ENCODE measurements around the gene AHNAK2.
"Not testable (repeated sequence)": the region's sequence is repeated elsewhere in the genome, so short reads cannot be mapped to it uniquely, and the experiment has no call there.

Gene AHNAK2

GRCh38 chr14:104891121-104891551 lies 87.0 kb downstream of the AHNAK2 start:
- Histone ChIP-seq H4K20me1 (ENCODE audit: low read depth, low read length) (no peaks in the 10 kb centered on the region), H3F3A (ENCODE audit: insufficient read depth) (no peaks in the 10 kb centered on the region), H2AFZ (ENCODE audit: low read depth, low read length, severe bottlenecking) (no peak overlapping the region), H3K36me3 (ENCODE audit: low read length) (no peaks in the 10 kb centered on the region), H3K9ac (ENCODE audit: low read length) (no peak overlapping the region), H3K27ac (ENCODE audit: low read depth, low read length) (no peak overlapping the region), H3K9me2 (replicated peaks; ENCODE audit: insufficient read depth, low read length) (no peaks in the 10 kb centered on the region), H3K79me2 (ENCODE audit: insufficient read depth, low read length) (no peaks in the 10 kb centered on the region), H3K4me2 (ENCODE audit: low read depth, low read length, poor library complexity, severe bottlenecking) (no peak overlapping the region), H3K4me3 (ENCODE audit: insufficient read depth, low read length, poor library complexity, severe bottlenecking) (no peak overlapping the region), H3K27me3 (ENCODE audit: low read length) (no peaks in the 10 kb centered on the region), H3K9me3 (ENCODE audit: insufficient read depth, low read length) (no peaks in the 10 kb centered on the region)
- TF ChIP-seq, protein P1, sequence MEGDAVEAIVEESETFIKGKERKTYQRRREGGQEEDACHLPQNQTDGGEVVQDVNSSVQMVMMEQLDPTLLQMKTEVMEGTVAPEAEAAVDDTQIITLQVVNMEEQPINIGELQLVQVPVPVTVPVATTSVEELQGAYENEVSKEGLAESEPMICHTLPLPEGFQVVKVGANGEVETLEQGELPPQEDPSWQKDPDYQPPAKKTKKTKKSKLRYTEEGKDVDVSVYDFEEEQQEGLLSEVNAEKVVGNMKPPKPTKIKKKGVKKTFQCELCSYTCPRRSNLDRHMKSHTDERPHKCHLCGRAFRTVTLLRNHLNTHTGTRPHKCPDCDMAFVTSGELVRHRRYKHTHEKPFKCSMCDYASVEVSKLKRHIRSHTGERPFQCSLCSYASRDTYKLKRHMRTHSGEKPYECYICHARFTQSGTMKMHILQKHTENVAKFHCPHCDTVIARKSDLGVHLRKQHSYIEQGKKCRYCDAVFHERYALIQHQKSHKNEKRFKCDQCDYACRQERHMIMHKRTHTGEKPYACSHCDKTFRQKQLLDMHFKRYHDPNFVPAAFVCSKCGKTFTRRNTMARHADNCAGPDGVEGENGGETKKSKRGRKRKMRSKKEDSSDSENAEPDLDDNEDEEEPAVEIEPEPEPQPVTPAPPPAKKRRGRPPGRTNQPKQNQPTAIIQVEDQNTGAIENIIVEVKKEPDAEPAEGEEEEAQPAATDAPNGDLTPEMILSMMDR (IDR thresholded peaks at IDR 0.05; ENCODE audit: insufficient read depth, low read length, poor library complexity, severe bottlenecking), result no peak
- no peak for TF ChIP-seq EZH2phosphoT487 (conservative IDR thresholded peaks at IDR 0.05; ENCODE audit: low read length)

- not testable (repeated sequence) for H3K4me3 ChIP-seq (ENCODE audit: insufficient read depth, low read length, poor library complexity, severe bottlenecking); H3K36me3 ChIP-seq (ENCODE audit: low read length); H3K9ac ChIP-seq (ENCODE audit: low read length); H3K9me3 ChIP-seq (ENCODE audit: insufficient read depth, low read length); H3K79me2 ChIP-seq (ENCODE audit: insufficient read depth, low read length); H3K27ac ChIP-seq (ENCODE audit: low read depth, low read length); H3K9me2 ChIP-seq (replicated peaks; ENCODE audit: insufficient read depth, low read length); H4K20me1 ChIP-seq (ENCODE audit: low read depth, low read length); H3K27me3 ChIP-seq (ENCODE audit: low read length); H2AFZ ChIP-seq (ENCODE audit: low read depth, low read length, severe bottlenecking); H3F3A ChIP-seq (ENCODE audit: insufficient read depth); H3K4me2 ChIP-seq (ENCODE audit: low read depth, low read length, poor library complexity, severe bottlenecking)
Observed at GRCh38 chr14:104890292-104890691, 87.9 kb downstream of the AHNAK2 start.

DNA sequence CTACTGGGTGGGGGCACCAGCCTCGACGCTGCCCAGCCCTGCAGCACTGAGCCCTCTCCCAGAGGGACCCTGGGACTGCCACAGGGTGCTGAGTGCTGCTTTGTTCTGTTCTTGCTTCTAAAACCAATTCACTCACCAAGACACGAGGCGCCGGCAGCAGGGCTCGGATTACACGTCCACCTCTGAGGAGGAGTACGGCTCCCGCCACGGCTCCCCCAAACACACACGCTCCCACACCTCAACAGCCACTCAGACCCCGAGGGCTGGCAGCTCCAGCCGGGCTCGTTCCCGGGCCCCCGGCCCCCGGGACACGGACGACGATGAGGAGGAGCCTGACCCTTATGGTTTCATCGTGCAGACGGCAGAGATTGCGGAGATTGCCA lies 88.8 kb downstream of the AHNAK2 start:
- Histone ChIP-seq H3K27ac (ENCODE audit: low read depth, low read length) (no peak overlapping the region), H3K9me2 (replicated peaks; ENCODE audit: insufficient read depth, low read length) (no peaks in the 10 kb centered on the region), H3K9me3 (ENCODE audit: insufficient read depth, low read length) (no peaks in the 10 kb centered on the region), H3K9ac (ENCODE audit: low read length) (no peak overlapping the region), H4K20me1 (ENCODE audit: low read depth, low read length) (no peaks in the 10 kb centered on the region), H3K27me3 (ENCODE audit: low read length) (no peaks in the 10 kb centered on the region), H3K79me2 (ENCODE audit: insufficient read depth, low read length) (no peaks in the 10 kb centered on the region), H3K4me2 (ENCODE audit: low read depth, low read length, poor library complexity, severe bottlenecking) (no peak overlapping the region), H2AFZ (ENCODE audit: low read depth, low read length, severe bottlenecking) (no peak overlapping the region), H3F3A (ENCODE audit: insufficient read depth) (no peaks in the 10 kb centered on the region), H3K36me3 (ENCODE audit: low read length) (no peaks in the 10 kb centered on the region), H3K4me3 (ENCODE audit: insufficient read depth, low read length, poor library complexity, severe bottlenecking) (no peak overlapping the region)
- TF ChIP-seq, protein P1 (IDR thresholded peaks at IDR 0.05; ENCODE audit: insufficient read depth, low read length, poor library complexity, severe bottlenecking), result no peak
- no peak for TF ChIP-seq EZH2phosphoT487 (conservative IDR thresholded peaks at IDR 0.05; ENCODE audit: low read length)

DNA sequence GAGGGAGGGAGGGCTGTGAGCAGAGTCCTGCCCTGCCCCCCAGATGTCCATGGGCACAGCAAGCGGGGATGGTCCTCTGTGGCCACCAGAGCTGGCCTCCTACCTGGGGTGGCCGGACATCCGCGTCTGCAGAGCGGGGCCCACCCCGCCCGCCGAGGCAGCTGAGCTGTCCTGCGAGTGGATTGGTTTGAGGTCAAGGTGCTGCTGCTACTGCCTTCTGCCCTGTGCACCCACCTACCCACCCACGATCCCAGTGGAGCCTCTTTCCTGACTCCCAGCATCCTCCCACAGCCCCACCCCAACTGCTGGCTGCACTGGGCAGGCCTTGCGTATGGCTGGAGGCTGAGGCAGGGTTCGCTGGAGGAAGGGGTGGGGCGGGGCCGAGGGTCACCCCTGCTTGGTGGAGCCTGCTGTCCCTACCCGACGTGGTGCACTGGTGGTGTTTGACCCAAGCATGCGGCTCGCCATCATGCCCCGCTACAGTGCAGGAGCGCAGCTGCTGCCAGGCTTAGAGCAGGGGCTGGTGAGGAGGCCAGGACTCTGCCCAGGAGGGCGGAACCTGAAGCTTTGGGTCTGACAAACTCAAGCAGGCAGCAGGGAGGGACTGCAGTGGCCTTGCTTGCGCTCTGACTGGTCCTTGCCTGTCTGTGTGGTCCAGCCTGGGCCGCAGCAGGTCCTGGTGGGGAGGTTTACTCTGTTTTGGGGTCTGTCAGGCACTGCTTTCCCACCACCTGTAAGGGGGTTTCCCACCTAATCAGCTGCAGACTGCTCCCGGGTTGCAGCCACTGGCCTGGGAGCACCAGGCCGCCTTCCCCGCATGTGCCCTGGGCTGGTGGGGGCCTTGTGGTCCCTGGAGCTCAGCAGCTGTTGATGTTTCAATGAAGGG lies 89.4 kb downstream of the AHNAK2 start:
- H3K9me3 ChIP-seq (ENCODE audit: insufficient read depth, low read length), result no peaks in the 10 kb centered on the region
- H3F3A ChIP-seq (ENCODE audit: insufficient read depth), result no peaks in the 10 kb centered on the region
- no peak overlapping the region for H3K9ac ChIP-seq (ENCODE audit: low read length)
- no peaks in the 10 kb centered on the region for H3K9me2 ChIP-seq (replicated peaks; ENCODE audit: insufficient read depth, low read length)
- no peak for TF ChIP-seq EZH2phosphoT487 (conservative IDR thresholded peaks at IDR 0.05; ENCODE audit: low read length)
- TF ChIP-seq, protein P1 (IDR thresholded peaks at IDR 0.05; ENCODE audit: insufficient read depth, low read length, poor library complexity, severe bottlenecking), result no peak
- no peak overlapping the region for H3K27ac ChIP-seq (ENCODE audit: low read depth, low read length)
- H3K4me3 ChIP-seq (ENCODE audit: insufficient read depth, low read length, poor library complexity, severe bottlenecking), result no peak overlapping the region
- no peak overlapping the region for H3K4me2 ChIP-seq (ENCODE audit: low read depth, low read length, poor library complexity, severe bottlenecking)
- no peaks in the 10 kb centered on the region for H4K20me1 ChIP-seq (ENCODE audit: low read depth, low read length)
- no peaks in the 10 kb centered on the region for H3K36me3 ChIP-seq (ENCODE audit: low read length)
- no peaks in the 10 kb centered on the region for H3K79me2 ChIP-seq (ENCODE audit: insufficient read depth, low read length)
- no peaks in the 10 kb centered on the region for H3K27me3 ChIP-seq (ENCODE audit: low read length)
- no peak overlapping the region for H2AFZ ChIP-seq (ENCODE audit: low read depth, low read length, severe bottlenecking)
